ENCODE data around the gene PITX1. TPM values are rescaled to one million over a fixed set of nuclear protein-coding genes. Genes with fewer than 3 reads are reported as not detected.

The PITX1 gene
- total RNA-seq, 1 donor from 2014 or later = not detected

DNA sequence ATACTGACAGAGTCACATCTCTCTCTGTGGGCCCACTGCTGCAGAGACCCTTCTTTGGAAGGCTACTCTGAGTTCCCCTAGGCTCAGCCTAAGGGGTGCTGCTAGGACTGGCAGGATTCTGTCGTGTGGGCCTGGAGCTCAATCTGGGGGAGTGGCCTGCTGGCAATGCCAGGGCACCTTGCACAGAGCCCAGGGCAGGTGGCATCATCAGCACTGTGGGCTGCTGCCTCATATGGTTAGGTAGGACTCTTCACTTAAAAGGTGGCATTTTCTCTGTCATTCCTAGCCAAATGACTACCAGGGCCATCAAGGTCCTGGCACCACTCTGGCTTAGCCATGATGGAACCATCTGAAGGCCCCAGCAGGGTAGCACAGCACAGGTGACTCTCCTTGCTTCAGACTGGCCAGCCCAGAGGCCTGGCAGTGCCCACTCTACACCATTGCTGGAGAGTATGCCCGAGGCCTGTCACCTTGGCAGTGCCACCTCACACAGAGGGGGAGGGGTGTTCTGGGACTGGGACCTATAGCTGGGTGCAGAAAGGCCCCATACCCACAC is 21.9 kb downstream of the PITX1 start:
- intact Hi-C loops (cut with DNase I) = no loop called here
- no peak for ATAC-seq
- H3K27me3 ChIP-seq = no peaks in the 10 kb centered on the region
- H3K36me3 ChIP-seq = no peaks in the 10 kb centered on the region
- no peaks in the 10 kb centered on the region for H3K9me3 ChIP-seq
- DNase-seq = peak; percentile 30
- H3K4me1 ChIP-seq = no peaks in the 10 kb centered on the region
- TF ChIP-seq, protein P1, sequence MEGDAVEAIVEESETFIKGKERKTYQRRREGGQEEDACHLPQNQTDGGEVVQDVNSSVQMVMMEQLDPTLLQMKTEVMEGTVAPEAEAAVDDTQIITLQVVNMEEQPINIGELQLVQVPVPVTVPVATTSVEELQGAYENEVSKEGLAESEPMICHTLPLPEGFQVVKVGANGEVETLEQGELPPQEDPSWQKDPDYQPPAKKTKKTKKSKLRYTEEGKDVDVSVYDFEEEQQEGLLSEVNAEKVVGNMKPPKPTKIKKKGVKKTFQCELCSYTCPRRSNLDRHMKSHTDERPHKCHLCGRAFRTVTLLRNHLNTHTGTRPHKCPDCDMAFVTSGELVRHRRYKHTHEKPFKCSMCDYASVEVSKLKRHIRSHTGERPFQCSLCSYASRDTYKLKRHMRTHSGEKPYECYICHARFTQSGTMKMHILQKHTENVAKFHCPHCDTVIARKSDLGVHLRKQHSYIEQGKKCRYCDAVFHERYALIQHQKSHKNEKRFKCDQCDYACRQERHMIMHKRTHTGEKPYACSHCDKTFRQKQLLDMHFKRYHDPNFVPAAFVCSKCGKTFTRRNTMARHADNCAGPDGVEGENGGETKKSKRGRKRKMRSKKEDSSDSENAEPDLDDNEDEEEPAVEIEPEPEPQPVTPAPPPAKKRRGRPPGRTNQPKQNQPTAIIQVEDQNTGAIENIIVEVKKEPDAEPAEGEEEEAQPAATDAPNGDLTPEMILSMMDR (IDR thresholded peaks at IDR 0.05) = no peak
- no peak overlapping the region for H3K27ac ChIP-seq
- no peak overlapping the region for H3K4me3 ChIP-seq

DNA sequence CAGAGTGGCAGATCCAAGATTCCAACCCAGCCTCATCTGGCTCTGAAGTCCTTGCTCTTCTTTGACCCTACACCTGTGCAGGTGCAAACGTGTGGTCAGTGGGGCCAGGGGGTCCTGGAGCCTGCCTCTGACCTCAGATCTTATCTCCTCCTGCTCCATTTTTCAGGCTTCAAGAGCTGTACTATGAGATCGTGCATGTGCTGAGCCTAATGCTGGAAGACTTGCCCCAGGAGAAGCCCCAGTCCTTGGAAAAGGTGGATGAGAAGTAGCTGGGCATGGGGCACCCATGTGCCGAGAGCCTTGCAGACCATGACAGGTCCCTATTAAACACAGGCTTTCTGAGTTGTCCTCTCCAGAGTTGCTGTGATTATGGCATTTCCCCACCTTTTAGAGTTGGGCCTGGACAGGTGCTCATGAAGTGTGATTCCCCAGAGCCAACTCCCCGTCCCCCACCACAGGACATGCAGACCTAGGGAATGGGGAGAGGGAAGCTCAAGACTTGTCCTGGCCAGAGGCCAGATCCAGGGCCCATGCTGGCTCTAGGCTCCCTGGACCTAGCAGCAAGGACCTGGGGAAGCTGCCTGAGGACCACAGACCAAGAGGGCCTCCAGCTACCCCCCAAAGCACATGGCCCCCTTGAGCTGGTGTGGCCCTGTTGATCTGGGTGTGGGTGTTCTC is 22.5 kb downstream of the PITX1 start:
- no peak overlapping the region for H3K4me3 ChIP-seq
- H3K4me1 ChIP-seq = no peaks in the 10 kb centered on the region
- no peak overlapping the region for H3K27ac ChIP-seq
- no peaks in the 10 kb centered on the region for H3K27me3 ChIP-seq
- no peaks in the 10 kb centered on the region for H3K9me3 ChIP-seq
- peak; percentile 40 for DNase-seq
- TF ChIP-seq, protein P1 (IDR thresholded peaks at IDR 0.05) = no peak
- no peaks in the 10 kb centered on the region for H3K36me3 ChIP-seq
- ATAC-seq = no peak
- intact Hi-C loops (cut with DNase I) = no loop called here

DNA sequence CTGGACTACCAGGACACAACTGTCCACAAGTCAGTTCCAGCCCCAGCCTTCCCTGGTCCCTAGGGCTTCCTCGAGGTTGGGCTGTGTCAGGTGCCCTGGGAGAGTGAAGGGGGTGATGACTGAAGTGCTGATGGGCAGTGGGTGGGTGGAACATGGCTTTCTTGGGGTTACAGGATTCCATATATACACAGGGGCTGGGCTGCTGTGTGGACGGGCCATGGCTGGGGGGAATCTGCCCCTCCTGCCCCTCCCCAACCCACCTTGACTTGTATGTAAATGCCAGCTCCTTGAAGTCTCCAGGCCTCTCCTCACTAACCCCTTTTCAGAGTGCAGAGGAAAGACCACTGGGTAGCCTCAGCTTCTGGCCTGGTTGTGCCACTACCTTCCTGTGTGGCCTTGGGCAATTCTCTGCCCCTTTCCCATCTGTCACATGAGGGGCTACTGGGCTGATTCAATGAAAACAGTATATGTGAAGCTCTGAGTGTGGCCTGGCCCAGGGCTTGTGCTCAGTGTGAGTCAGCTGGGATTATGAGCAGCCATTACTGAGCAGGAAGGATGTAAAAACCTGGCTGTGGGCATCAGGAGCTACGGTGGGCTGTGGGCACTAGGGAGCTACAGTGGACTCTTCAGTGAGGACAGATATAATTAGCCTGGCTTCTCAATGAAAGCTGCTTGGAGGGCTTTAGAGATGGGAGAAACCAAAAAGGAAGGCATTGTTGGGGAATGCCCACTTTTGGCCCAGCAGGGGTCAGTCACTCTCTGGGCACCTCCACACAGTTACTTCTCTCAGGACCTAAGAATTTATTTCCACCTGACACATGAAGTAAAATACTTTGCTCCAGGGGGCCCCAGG is 23.3 kb downstream of the PITX1 start:
- intact Hi-C loops (cut with DNase I) = no loop called here
- H3K27me3 ChIP-seq = no peaks in the 10 kb centered on the region
- TF ChIP-seq, protein P1 (IDR thresholded peaks at IDR 0.05) = no peak
- H3K27ac ChIP-seq = no peak overlapping the region
- no peaks in the 10 kb centered on the region for H3K36me3 ChIP-seq
- no peak overlapping the region for H3K4me3 ChIP-seq
- no peaks in the 10 kb centered on the region for H3K9me3 ChIP-seq
- DNase-seq = peak; percentile 10
- H3K4me1 ChIP-seq = no peaks in the 10 kb centered on the region
- ATAC-seq = no peak

DNA sequence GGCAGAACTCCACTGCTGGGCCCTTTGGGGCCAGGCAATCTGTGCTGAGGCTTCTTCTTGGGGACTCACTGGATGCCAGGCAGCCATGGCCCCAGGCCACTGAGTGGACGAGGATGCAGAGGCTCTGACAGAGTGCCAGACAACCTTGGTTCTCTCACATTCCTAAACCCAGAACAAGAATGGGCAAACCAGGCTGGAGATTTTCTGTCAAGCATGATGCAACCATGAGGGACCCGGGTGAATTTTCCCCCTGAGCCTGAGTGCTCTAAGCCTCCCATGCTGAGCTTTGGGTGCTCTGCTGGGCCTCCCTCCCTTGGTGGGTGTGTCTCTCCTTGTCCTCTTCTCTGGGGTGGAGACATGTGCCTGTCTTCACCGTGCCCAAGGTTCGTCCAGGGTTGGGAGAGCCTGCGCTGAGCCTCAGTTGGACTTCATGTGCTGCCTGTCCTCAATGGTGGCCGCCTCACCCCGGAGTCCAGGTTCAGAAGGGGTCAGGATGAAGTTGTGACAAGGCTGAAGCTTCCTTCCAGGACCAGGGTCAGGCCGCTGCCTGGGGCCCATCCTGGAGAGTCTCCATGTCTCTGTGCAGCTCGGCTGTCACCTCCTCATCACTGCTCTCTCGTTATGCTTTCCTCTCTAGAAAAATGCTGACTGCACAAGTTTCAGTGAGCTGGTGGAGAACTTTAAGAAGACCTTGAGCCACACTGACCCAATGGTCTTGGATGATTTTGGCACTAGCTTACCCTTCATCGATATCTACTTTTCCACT is 24.1 kb downstream of the PITX1 start:
- TF ChIP-seq, protein P1 (IDR thresholded peaks at IDR 0.05) = no peak
- Histone ChIP-seq H3K9me3 (no peaks in the 10 kb centered on the region), H3K27me3 (no peaks in the 10 kb centered on the region), H3K36me3 (no peaks in the 10 kb centered on the region), H3K27ac (no peak overlapping the region), H3K4me1 (no peaks in the 10 kb centered on the region), H3K4me3 (no peak overlapping the region)
- no peak for ATAC-seq
- DNase-seq = peak; percentile 52
- intact Hi-C loops (cut with DNase I) = no loop called here

DNA sequence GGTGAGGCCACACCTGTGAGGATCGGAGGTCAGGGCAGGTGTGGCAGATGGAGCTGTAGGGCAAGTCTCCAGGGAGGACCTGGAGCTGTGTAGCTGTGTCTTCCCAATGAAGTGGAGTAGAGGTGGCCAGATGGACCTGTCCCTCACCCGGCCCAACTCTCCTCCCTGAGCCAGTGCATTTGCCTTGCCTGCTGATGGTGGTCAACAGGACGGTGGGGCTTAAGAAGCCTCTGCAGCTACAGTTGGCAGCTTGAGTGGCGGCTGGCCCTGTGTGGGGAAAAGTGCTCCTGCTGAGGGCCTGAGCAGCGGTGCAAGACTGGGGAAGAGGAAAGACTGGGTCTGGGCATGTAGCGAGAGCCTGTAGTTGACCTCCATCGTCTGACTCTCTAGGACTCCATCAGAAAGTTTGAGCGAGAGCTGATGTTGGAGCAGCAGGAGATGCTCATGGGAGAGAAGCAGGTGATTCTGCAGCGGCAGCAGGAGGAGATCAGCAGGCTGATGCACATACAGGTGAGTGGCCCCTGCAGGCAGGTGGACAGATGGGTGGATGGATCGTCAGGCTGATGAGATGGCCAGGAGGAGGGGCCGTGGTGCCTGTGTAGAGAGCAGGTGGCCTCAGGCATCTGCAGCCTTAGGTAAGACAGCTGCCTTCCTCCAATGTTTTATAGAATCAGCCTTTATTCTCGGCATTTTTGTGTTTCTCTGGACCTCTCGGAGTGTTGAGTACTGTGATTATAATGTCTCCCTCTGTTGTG is 24.9 kb downstream of the PITX1 start:
- no peaks in the 10 kb centered on the region for H3K4me1 ChIP-seq
- DNase-seq (peak; percentile 53), ATAC-seq (no peak)

More for the DNA sequence above, 24.9 kb downstream of the PITX1 start:
- no peaks in the 10 kb centered on the region for H3K27me3 ChIP-seq
- no peaks in the 10 kb centered on the region for H3K36me3 ChIP-seq
- H3K4me3 ChIP-seq = no peak overlapping the region
- TF ChIP-seq, protein P1 (IDR thresholded peaks at IDR 0.05) = no peak
- H3K9me3 ChIP-seq = no peaks in the 10 kb centered on the region
- intact Hi-C loops (cut with DNase I) = no loop called here
- H3K27ac ChIP-seq = no peak overlapping the region

Measured in upper lobe of right lung (tissue), 1 donor.